Measurements from ENCODE around the gene FAM117B.
"Not testable (repeated sequence)": the region's sequence is repeated elsewhere in the genome, so short reads cannot be mapped to it uniquely, and the experiment has no call there.

Gene FAM117B

GRCh38 chr2:202760848-202761247 is 126.1 kb downstream of the FAM117B start:
- DNase-seq (ENCODE audit: low spot score), result no peak

GRCh38 chr2:202762556-202762955 is 127.8 kb downstream of the FAM117B start:
- no peak for DNase-seq (ENCODE audit: low spot score)

- DNase-seq (ENCODE audit: low spot score), result no peak
Measured at GRCh38 chr2:202763916-202764315, 129.1 kb downstream of the FAM117B start.

GRCh38 chr2:202764991-202765390 is 130.2 kb downstream of the FAM117B start:
- DNase-seq (ENCODE audit: low spot score), result no peak

GRCh38 chr2:202765436-202765835 is 130.7 kb downstream of the FAM117B start:
- DNase-seq (ENCODE audit: low spot score), result no peak

GRCh38 chr2:202768273-202768672 is 133.5 kb downstream of the FAM117B start:
- DNase-seq (ENCODE audit: low spot score), result no peak

- DNase-seq (ENCODE audit: low spot score), result no peak
Measured at GRCh38 chr2:202769201-202769600, 134.4 kb downstream of the FAM117B start.

- DNase-seq (ENCODE audit: low spot score), result no peak
Measured at GRCh38 chr2:202771336-202771735, 136.6 kb downstream of the FAM117B start.

GRCh38 chr2:202771741-202772460 is 137.1 kb downstream of the FAM117B start:
- no peak for DNase-seq (ENCODE audit: low spot score)

- peak; percentile 24 for DNase-seq (ENCODE audit: low spot score)
Measured at GRCh38 chr2:202773301-202773973, 138.7 kb downstream of the FAM117B start.

- DNase-seq (ENCODE audit: low spot score), result no peak
Measured at GRCh38 chr2:202774104-202774503, 139.3 kb downstream of the FAM117B start.

- DNase-seq (ENCODE audit: low spot score), result no peak
Measured at GRCh38 chr2:202778217-202778616, 143.4 kb downstream of the FAM117B start.

- DNase-seq (ENCODE audit: low spot score), result peak; percentile 31
Measured at GRCh38 chr2:202780514-202781021, 145.8 kb downstream of the FAM117B start.

GRCh38 chr2:202782940-202783558 is 148.3 kb downstream of the FAM117B start:
- DNase-seq (ENCODE audit: low spot score), result no peak

GRCh38 chr2:202786842-202787241 is 152.1 kb downstream of the FAM117B start:
- no peak for DNase-seq (ENCODE audit: low spot score)

GRCh38 chr2:202790676-202791075 is 155.9 kb downstream of the FAM117B start:
- no peak for DNase-seq (ENCODE audit: low spot score)

GRCh38 chr2:202797944-202798343 is 163.2 kb downstream of the FAM117B start:
- no peak for DNase-seq (ENCODE audit: low spot score)

GRCh38 chr2:202805911-202806310 is 171.1 kb downstream of the FAM117B start:
- DNase-seq (ENCODE audit: low spot score), result not testable (repeated sequence)

GRCh38 chr2:202807431-202808138 is 172.8 kb downstream of the FAM117B start:
- DNase-seq (ENCODE audit: low spot score), result peak; percentile 46

GRCh38 chr2:202808754-202809153 is 174.0 kb downstream of the FAM117B start:
- no peak for DNase-seq (ENCODE audit: low spot score)

- DNase-seq (ENCODE audit: low spot score), result no peak
Measured at GRCh38 chr2:202813387-202813786, 178.6 kb downstream of the FAM117B start.

- DNase-seq (ENCODE audit: low spot score), result no peak
Measured at GRCh38 chr2:202814226-202814625, 179.5 kb downstream of the FAM117B start.
